Right hindlimb (tissue), 1 donor: ENCODE measurements around the gene CRISPLD2.
"Not testable (repeated sequence)": the region's sequence is repeated elsewhere in the genome, so short reads cannot be mapped to it uniquely, and the experiment has no call there.

Source experiments
- DNase-seq: peaks from one replicate; pipeline ENCODE4 v3.0.0-alpha.2; 2018

Gene CRISPLD2

GRCh38 chr16:84842516-84843148, 22.8 kb downstream of the CRISPLD2 start:
- no peak for DNase-seq

- DNase-seq: no peak
Observed at GRCh38 chr16:84843149-84844048, 23.6 kb downstream of the CRISPLD2 start.

- peak; percentile 84 for DNase-seq
Observed at GRCh38 chr16:84844049-84844350, 24.2 kb downstream of the CRISPLD2 start.

- DNase-seq: no peak
Observed at GRCh38 chr16:84844559-84845495, 25.0 kb downstream of the CRISPLD2 start.

GRCh38 chr16:84845496-84846002, 25.8 kb downstream of the CRISPLD2 start:
- no peak for DNase-seq

GRCh38 chr16:84847564-84848355, 28.0 kb downstream of the CRISPLD2 start:
- no peak for DNase-seq

GRCh38 chr16:84848986-84849634, 29.3 kb downstream of the CRISPLD2 start:
- no peak for DNase-seq

- no peak for DNase-seq
Observed at GRCh38 chr16:84849751-84850150, 30.0 kb downstream of the CRISPLD2 start.

- no peak for DNase-seq
Observed at GRCh38 chr16:84850714-84851113, 30.9 kb downstream of the CRISPLD2 start.

GRCh38 chr16:84851192-84852127, 31.7 kb downstream of the CRISPLD2 start:
- DNase-seq: no peak

- no peak for DNase-seq
Observed at GRCh38 chr16:84853534-84853933, 33.7 kb downstream of the CRISPLD2 start.

GRCh38 chr16:84854759-84855158, 35.0 kb downstream of the CRISPLD2 start:
- DNase-seq: no peak

- DNase-seq: not testable (repeated sequence)
Observed at GRCh38 chr16:84855435-84856202, 35.8 kb downstream of the CRISPLD2 start.

- not testable (repeated sequence) for DNase-seq
Observed at GRCh38 chr16:84856203-84856581, 36.4 kb downstream of the CRISPLD2 start.

- not testable (repeated sequence) for DNase-seq
Observed at GRCh38 chr16:84856811-84857210, 37.0 kb downstream of the CRISPLD2 start.

- DNase-seq: no peak
Observed at GRCh38 chr16:84859681-84860080, 39.9 kb downstream of the CRISPLD2 start.

- DNase-seq: no peak
Observed at GRCh38 chr16:84860383-84860782, 40.6 kb downstream of the CRISPLD2 start.

- DNase-seq: no peak
Observed at GRCh38 chr16:84861671-84862070, 41.9 kb downstream of the CRISPLD2 start.

GRCh38 chr16:84862804-84863480, 43.2 kb downstream of the CRISPLD2 start:
- no peak for DNase-seq
